GM11168 (cell line): ENCODE measurements around the gene MIER1.
"Not testable (repeated sequence)": the region's sequence is repeated elsewhere in the genome, so short reads cannot be mapped to it uniquely, and the experiment has no call there.

Source experiments
- in situ Hi-C: fragments of 300-500 bp; cut with MboI; formaldehyde crosslinking; loops from one replicate; pipeline ENCODE4 v1.12.0; 2022; ENCODE audit warnings: low sequenced_read_pairs; ENCODE audit not compliant: unreplicated experiment

MIER1 gene

DNA sequence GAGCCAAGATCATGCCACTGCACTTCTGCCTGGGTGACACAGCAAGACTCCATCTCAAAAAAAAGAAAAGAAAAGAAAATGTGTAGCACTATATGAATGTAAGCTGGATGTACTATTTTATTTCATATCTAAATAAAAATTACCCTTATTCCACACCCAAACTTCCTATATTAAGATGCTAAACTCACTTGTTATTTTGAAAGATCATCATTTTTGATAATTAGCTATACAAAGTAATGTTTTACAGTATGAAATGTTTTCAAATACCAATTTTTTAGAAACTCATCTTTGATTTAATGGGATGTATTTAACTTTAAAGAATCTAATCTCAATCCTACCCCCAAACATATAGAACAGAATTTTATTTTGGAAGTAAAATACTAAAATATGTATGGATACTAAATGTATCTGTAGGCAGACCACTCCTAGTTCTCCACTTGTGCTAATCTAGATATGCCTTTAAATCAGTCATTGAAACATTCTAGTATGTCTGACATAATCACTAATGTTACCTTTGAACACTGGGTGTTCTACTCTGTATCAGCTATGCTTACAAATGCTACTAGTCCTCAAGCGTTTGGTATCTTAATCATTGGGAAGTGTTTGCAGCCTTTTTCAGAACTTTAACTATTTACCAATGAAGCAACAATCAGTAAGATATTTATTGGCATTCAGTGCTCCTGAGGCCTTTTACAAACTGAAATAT lies 12.9 kb downstream of the MIER1 start:
- in situ Hi-C loops = no loop called here

DNA sequence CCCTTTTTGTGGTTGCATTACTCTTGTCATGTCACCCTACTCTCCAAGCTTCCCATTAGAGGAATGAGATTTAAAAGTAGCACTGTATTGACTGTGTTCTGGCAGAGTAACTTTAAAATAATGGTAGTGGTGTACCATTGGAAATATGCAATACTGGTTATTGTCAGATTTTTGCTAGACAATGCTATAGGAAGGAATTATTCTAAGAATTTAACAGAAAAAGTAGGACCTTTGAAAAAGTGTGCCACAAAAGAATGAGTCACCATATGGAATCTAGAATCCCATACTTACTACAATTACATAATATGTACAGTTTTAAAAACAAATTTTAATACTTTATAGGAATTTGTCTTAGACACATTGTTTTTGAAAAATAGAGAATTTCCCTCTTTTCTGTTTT lies 13.8 kb downstream of the MIER1 start:
- in situ Hi-C loops = no loop called here

DNA sequence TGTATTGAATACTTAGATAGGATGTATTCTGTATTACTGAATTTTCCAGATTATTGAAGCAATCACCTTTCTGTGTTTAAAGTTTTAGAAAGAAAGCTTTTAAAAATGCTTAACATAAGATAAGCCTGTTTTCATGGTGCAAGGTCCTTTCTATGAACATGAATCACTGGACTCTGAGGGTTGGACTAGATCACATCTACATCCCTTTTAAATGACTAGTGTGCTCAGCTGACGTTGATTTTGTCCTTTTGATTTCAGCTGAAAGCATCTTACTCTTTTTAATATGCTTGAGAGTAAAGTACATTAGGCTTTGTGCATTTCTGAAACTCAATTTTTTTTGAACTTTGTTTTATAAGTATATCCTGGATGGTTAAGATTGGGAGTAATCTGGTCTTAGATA lies 16.2 kb downstream of the MIER1 start:
- in situ Hi-C loops = no loop called here

DNA sequence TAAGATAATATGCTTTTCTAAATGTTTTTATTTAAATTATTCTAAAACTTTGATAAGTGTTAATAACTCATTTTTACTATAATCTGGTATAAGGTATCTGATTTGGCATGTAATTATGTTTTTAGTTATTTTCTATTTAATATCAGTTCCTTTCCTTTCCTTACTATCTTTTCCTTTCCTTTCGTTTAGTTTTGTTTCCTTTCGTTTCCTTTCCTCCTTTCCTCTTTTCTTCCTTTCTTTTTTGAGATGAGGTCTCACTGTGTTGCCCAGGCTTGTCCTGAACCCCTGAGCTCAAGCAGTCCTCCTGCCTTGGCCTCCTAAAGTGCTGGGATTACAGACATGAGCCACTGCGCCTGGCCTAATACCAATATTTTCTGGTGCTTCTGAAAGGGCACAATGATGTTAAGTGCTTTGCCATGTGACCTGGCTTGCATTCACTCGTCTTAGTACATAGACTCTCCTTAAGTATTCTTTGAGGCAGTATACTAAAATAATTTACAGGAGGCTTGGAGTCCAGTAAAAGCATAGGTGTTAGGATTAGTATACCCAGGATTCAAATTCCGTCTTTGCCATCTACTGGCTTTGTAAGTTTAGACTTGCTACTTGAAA lies 18.7 kb downstream of the MIER1 start:
- in situ Hi-C loops = no loop called here

DNA sequence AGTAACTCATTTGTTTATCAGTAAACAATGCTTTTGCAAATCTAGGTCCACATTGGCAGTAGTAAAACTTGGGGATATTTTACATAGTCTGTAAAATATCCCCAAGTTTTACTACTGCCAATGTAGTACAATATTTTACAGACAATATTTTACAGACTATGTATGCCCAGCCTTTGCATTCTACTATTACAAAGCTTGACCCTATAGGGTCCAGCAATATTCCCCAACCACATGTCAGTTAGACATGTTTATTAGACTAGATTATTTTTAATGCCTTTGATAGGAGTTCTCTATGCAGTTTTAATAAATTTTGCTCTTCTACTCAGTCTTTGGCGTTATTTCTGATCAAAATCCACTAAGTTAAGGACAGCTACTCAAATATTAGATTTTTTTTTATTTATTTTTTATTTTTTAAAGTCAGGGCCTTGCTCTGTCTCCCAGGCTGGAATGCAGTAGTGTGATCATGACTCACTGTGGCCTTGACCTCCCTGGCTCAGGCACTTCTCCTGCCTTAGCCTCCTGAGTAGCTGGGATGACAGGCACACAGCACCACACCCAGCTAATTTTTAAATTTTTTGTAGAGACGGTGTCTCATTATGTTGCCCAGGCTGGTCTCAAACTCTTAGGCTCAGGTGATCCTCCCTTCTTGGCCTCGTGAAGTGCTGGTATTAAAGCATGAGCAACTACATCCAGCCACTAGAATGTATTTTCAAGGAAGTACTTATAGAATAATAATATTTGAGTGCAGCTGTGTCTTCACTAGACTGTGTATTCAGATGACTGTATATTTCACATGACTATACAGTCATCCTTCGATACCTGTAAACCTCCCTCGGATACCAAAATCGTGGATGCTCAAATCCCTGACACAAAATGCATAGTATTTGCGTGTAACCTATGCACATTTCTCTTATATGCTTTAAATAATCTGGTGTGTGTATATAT lies 19.8 kb downstream of the MIER1 start:
- in situ Hi-C loops = no loop called here

DNA sequence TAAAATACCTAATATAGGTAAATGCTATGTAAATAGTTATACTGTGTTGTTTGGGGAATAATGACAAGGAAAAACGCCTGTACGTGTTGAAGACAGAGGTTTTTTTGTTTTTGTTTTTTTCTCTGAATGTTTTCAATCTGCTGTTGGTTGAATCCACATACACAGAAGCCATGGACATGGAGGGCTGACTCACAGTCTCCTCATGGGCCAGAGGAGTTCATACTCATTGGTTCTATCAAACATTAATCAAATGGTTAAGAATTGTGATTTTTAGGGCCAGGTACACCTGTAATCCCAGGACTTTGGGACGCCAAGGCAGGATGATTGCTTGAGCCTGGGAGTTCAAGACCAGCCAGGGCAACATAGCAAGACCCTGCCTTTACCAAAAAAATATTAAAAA lies 20.5 kb downstream of the MIER1 start:
- in situ Hi-C loops = no loop called here

DNA sequence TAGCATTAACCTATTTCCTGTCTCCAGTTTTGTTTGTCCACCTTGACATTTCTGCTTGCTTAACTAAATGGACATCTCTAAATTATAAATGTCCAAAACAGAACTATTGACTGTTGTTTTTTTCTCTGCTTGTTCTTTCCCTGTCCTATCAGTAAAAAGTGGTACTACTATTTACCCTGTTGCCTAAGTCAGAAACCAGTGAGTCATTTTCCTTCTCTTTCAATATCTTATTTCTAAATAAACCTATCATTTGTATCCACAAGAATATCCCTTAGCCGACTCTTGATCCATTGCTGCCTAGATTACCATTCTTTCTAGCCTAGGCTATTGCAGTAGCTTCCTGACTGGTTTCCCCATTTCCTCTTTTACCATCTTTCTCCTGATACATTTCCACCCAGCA lies 22.5 kb downstream of the MIER1 start:
- in situ Hi-C loops = no loop called here

DNA sequence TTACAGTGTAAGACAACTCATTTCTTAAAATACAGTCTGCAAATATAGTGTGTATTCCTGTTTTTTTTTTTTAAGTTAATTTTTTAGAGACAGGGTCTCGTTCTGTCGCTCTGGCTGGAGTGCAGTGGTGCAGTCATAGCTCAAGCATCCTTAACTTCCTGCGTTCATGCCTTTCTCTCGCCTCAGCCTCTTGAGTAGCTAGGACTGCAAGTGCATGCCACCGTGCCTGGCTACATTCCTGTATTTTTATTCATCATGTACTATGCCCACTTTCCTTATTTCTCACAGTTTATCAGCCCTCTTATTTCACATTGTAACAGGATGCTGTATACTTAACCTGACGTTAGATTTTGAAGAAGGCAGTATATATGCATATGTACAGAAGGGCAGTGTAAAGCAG lies 26.7 kb downstream of the MIER1 start:
- in situ Hi-C loops = no loop called here

DNA sequence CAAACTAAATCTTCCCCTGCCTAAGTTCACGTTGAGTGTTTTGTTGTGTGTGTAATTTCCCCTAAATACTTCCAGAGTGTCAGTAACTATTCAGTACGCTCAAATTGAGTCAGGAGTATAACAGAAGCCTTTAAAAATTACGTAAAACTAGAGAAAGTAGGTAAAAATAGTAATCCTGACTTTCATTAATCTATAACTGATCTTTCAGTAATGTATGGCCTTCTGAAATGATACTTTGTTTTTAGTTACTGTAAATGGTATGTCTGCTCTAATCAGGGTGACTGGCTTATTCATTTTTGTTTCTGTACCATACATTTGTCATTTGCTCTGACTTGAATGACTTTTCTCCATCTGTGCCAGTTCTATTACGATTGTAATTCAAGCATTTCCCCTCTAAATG lies 29.4 kb downstream of the MIER1 start:
- in situ Hi-C loops = no loop called here

DNA sequence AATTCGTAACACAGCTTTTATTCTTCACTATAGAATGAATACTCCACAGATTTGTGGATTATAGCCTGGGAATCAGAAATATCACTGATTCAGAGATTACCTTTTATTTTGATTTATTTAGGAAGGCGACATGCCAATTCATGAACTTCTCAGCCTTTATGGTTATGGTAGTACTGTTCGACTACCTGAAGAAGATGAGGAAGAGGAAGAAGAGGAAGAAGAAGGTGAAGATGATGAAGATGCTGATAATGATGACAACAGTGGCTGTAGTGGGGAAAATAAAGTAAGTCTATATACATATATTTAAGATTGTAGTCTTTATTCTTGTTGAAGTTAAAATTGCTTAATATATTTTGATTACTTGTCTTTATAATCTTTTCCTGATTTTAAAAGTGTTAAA lies 33.1 kb downstream of the MIER1 start:
- in situ Hi-C loops = no loop called here

DNA sequence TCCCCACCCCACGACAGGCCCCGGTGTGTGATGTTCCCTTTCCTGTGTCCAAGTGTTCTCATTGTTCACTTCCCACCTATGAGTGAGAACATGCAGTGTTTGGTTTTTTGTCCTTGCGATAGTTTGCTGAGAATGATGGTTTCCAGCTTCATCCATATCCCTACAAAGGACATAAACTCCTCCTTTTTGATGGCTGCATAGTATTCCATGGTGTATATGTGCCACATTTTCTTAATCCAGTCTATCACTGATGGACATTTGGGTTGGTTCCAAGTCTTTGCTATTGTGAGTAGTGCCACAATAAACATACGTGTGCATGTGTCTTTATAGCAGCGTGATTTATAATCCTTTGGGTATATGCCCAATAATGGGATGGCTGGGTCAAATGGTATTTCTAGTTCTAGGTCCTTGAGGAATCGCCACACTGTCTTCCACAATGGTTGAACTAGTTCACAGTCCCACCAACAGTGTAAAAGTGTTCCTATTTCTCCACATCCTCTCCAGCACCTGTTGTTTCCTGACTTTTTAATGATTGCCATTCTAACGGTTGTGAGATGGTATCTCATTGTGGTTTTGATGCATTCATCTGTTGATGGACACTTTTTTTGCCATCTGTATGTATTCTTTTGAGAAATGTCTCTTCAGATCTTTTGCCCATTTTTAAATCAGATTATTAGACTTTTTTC lies 41.5 kb downstream of the MIER1 start:
- in situ Hi-C loops = not testable (repeated sequence)

DNA sequence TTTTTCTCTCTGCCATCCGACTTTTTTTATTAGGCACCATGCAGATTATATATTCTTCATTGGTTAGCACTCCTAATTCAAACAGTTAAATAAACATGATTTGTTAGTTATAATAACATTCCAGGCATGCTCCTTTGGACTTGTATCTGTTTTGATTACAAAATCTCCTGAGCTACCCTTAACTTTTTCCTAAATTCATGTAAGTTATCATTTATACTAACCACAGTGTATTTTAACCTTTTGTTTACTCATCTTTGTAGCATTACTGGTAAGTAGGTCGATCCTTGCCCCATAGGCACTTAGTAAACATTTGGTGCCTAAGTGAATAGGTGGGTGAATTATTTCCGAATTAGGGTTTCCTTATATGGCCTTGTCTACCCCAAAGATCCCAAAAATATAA lies 43.8 kb downstream of the MIER1 start:
- in situ Hi-C loops = no loop called here

DNA sequence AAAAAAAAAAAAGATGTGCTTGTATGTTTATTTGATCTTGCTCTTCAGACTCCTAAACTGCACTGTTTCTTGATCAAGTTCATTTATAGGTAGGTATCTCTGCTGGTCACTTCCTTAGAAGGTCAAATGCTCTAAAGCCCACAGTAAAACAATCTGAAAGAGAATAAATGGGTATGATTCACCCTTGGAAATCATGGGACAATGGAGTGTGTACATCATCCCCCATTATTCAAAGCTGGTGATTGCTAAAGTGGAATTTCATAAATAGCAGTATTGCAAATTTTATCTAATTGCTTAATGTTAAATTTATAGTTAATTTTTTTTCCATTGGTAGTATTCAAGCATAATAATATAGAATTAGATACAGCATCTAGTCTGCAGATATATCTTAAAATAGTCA lies 53.4 kb downstream of the MIER1 start:
- in situ Hi-C loops = no loop called here

DNA sequence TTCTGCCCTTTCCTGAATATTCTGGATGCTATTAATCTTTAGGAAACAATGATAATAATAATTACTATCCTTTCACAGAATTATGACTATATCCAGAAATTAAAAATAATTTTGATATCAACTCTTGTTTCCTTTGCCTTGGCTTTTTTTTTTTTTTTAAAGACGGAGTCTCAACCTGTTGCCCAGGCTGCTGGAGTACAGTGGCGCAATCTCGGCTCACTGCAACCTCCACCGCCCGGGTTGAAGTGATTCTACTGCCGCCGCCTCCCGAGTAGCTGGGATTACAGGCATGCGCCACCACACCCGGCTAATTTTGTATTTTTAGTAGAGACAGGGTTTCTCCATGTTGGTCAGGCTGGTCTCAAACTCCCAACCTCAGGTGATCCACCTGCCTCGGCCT lies 54.8 kb downstream of the MIER1 start:
- in situ Hi-C loops = not testable (repeated sequence)

DNA sequence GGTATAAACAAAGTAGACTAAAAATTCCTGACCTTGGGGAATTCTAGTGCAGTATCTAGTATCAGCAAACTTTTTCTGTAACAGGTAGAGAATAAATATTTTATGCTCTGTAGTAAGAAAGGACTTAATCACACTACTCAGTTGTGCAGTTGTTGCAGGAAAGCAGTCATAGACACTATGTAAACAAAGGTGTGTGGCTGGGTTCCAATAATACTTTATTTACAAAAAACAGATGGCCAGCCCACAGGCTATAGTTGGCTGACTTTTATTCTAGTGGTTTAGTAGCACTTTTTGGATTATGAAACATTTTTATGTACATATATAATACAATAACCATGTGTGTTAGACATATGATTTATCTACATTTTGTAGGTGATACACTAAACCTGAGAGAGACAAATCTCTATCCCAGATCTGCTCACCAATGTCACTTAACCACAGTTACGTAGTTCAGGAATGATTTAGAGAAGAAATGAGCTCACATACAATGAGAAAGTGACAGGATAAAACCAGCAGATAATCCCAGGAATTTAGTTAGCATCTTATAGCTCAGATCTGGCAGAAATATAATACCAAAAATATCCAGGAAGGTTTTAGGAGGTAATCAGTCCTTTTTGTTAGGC lies 56.1 kb downstream of the MIER1 start:
- in situ Hi-C loops = no loop called here

DNA sequence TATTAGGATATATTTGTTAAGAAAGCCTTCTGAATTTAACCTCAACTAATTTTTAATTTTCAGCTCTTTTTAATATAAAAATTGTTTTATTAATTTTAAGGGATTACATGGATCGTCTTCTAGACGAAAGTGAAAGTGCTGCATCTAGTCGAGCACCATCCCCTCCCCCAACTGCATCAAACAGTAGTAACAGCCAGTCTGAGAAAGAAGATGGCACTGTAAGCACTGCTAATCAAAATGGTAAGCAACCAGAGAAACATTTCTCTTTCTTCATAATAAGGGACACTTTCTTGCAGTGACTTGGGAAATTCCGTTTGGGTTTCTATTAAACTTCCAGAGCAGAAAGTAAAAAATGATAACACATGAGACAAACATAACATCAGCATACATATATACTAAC lies 56.9 kb downstream of the MIER1 start:
- in situ Hi-C loops = no loop called here

DNA sequence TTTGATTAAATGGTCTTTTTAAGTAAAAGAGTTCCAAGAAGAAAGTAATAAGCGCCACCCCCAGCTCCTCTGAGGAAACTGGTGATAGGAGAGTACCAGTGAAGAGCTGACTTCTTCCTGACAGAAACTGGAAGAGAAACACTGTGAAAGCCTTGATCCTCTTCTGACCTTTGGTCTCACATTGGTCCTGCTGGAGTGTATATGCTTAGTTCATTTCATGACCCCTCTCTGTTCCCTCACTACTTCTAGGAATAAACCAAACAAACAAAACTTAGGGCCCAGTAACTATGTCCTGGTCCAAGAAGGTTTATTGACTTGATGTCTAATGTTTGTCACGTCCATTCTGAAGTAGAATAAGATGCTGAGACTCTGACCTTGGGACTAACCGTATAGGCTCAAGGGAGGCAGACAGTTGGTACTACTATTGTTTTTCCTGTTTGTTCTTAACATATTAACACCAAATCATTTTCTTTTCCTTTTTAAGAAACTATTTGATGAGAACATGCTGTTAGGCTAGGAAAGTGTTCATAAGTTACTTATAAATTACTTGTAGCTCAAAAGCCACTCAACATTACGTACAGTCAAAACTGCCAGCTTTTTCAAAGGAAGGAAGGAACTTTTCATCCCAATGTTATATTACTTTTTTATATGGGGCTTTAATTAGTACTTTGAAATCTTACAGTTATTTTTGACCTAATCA lies 57.9 kb downstream of the MIER1 start:
- in situ Hi-C loops = no loop called here

DNA sequence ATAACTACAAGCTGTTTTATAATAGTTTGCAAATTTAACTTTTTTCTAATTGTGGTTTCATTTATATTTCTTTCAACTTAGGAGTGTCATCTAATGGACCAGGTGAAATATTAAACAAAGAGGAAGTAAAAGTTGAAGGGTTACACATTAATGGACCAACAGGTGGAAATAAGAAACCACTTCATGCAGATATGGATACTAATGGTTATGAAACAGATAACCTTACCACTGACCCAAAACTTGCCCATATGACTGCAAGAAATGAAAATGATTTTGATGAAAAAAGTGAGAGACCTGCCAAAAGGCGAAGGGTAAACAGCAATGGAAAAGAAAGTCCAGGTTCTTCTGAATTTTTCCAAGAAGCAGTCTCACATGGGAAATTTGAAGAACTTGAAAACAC lies 59.7 kb downstream of the MIER1 start:
- in situ Hi-C loops = no loop called here

DNA sequence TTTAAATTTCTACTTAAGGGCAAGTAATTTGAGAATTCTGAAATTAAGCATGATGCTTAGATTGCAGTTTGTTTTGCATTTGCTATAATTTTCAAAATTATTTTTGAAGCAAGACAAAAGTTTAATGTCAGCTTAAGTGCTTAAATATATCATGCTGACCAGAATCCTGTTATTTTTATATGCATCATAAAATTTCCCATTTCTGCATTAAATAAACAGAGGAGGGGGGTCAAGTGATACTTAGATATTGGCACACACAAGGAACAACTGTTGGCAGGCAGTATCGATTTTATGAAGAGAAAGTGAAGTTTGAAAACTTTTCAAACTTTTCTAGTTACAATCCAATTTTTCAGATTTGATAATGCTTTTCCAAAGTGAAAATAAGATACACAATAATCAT lies 61.0 kb downstream of the MIER1 start:
- in situ Hi-C loops = no loop called here

DNA sequence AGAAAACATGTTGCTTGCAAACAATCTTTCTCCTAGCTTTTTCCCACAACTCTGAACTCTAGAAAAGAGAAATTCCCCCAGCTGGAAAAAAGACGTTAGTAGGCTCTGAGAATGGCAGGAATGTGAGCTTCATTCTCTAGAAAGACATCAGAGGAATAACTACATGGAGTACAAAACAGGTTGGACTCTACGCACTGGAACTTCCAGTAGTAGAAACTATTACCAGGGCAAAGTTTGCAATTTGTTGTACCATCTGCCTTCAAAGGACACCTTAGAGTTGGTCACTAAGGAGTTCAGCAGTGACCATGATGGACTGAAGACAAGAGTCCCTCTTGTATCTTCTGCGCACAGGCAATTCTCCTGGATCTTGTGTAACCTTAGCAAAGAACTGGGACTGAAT lies 68.3 kb downstream of the MIER1 start:
- in situ Hi-C loops = no loop called here
